GM18498 (cell line): ENCODE data around the gene DHCR24.
"Not testable (repeated sequence)": the region's sequence is repeated elsewhere in the genome, so short reads cannot be mapped to it uniquely, and the experiment has no call there.

ENCODE experiments used
- ATAC-seq: cut with Tn5 transposase; IDR thresholded peaks from one replicate; pipeline ENCODE4 v1.9.1; 2021; ENCODE audit warnings: mild to moderate bottlenecking, moderate library complexity; ENCODE audit not compliant: unreplicated experiment

DHCR24 gene

GRCh38 chr1:54886724-54887664 lies at the start of gene DHCR24:
Gene DHCR24 (minus strand): TSS chr1:54887195. CDS start chr1:54887119, 76 bp downstream.
- ATAC-seq: peak; percentile 92

- ATAC-seq: no peak
These were observed 49.8 kb upstream of the DHCR24 start for GRCh38 chr1:54936791-54937190.

GRCh38 chr1:54934869-54935268 lies 47.9 kb upstream of the DHCR24 start:
- no peak for ATAC-seq

- ATAC-seq: not testable (repeated sequence)
These were observed 47.1 kb upstream of the DHCR24 start for GRCh38 chr1:54934081-54934480.

GRCh38 chr1:54931275-54931840 lies 44.4 kb upstream of the DHCR24 start:
- no peak for ATAC-seq

GRCh38 chr1:54929700-54930099 lies 42.7 kb upstream of the DHCR24 start:
- ATAC-seq: no peak

- ATAC-seq: no peak
These were observed 41.3 kb upstream of the DHCR24 start for GRCh38 chr1:54928327-54928726.

GRCh38 chr1:54927472-54928240 lies 40.7 kb upstream of the DHCR24 start:
- ATAC-seq: no peak

GRCh38 chr1:54926970-54927369 lies 40.0 kb upstream of the DHCR24 start:
- no peak for ATAC-seq

GRCh38 chr1:54922921-54923421 lies 36.0 kb upstream of the DHCR24 start:
- no peak for ATAC-seq

GRCh38 chr1:54922040-54922761 lies 35.2 kb upstream of the DHCR24 start:
- no peak for ATAC-seq

GRCh38 chr1:54919367-54920359 lies 32.7 kb upstream of the DHCR24 start:
- no peak for ATAC-seq

GRCh38 chr1:54911076-54911475 lies 24.1 kb upstream of the DHCR24 start:
- not testable (repeated sequence) for ATAC-seq

- ATAC-seq: no peak
These were observed 19.6 kb upstream of the DHCR24 start for GRCh38 chr1:54906586-54906985.

GRCh38 chr1:54904476-54905048 lies 17.6 kb upstream of the DHCR24 start:
- no peak for ATAC-seq

- no peak for ATAC-seq
These were observed 7.3 kb upstream of the DHCR24 start for GRCh38 chr1:54894271-54894670.

- ATAC-seq: no peak
These were observed 5.6 kb upstream of the DHCR24 start for GRCh38 chr1:54892586-54892985.

GRCh38 chr1:54889132-54889725 lies 2.2 kb upstream of the DHCR24 start:
- ATAC-seq: no peak
